ENCODE data around the gene LTBP1.
"Not testable (repeated sequence)": the region's sequence is repeated elsewhere in the genome, so short reads cannot be mapped to it uniquely, and the experiment has no call there.

Gene LTBP1

GRCh38 chr2:33225350-33225749 is 278.6 kb downstream of the LTBP1 start:
- H3K36me3 Mint-ChIP-seq (ENCODE audit: low read depth), result peaks cover 26% of the 10 kb centered on the region
- H3K9me3 Mint-ChIP-seq, result peaks cover 3% of the 10 kb centered on the region
- no peak overlapping the region for H3K27ac Mint-ChIP-seq
- no peaks in the 10 kb centered on the region for H3K27me3 Mint-ChIP-seq (ENCODE audit: low read depth)
- H3K4me1 Mint-ChIP-seq, result peaks cover 13% of the 10 kb centered on the region
- no peak overlapping the region for H3K4me3 Mint-ChIP-seq
- TF ChIP-seq CTCF (IDR thresholded peaks at IDR 0.05; ENCODE audit: unreplicated experiment in 3 of 3), result no peak

GRCh38 chr2:33226546-33226945 is 279.8 kb downstream of the LTBP1 start:
- H3K27me3 Mint-ChIP-seq (ENCODE audit: low read depth), result no peaks in the 10 kb centered on the region
- peaks cover 24% of the 10 kb centered on the region for H3K36me3 Mint-ChIP-seq (ENCODE audit: low read depth)
- no peak overlapping the region for H3K27ac Mint-ChIP-seq
- H3K9me3 Mint-ChIP-seq, result peaks cover 3% of the 10 kb centered on the region
- no peak overlapping the region for H3K4me3 Mint-ChIP-seq
- H3K4me1 Mint-ChIP-seq, result peaks cover 10% of the 10 kb centered on the region
- no peak for TF ChIP-seq CTCF (IDR thresholded peaks at IDR 0.05; ENCODE audit: unreplicated experiment in 3 of 3)

GRCh38 chr2:33229646-33230045 is 282.9 kb downstream of the LTBP1 start:
- Mint-ChIP-seq H3K27ac (peak overlapping the region in 2 of 3 experiments; percentile 6 to 40), H3K4me3 (no peak overlapping the region), H3K4me1 (peaks cover 10% of the 10 kb centered on the region), H3K27me3 (ENCODE audit: low read depth) (no peaks in the 10 kb centered on the region), H3K9me3 (peaks cover 6% of the 10 kb centered on the region), H3K36me3 (ENCODE audit: low read depth) (peaks cover 23% of the 10 kb centered on the region)
- no peak for TF ChIP-seq CTCF (IDR thresholded peaks at IDR 0.05; ENCODE audit: unreplicated experiment in 3 of 3)

GRCh38 chr2:33230195-33230594 is 283.4 kb downstream of the LTBP1 start:
- no peak overlapping the region for H3K4me3 Mint-ChIP-seq
- peaks cover 10% of the 10 kb centered on the region for H3K4me1 Mint-ChIP-seq
- no peaks in the 10 kb centered on the region for H3K27me3 Mint-ChIP-seq (ENCODE audit: low read depth)
- peak overlapping the region in 2 of 3 experiments; percentile 6 to 40 for H3K27ac Mint-ChIP-seq
- peaks cover 6% of the 10 kb centered on the region for H3K9me3 Mint-ChIP-seq
- peaks cover 23% of the 10 kb centered on the region for H3K36me3 Mint-ChIP-seq (ENCODE audit: low read depth)
- no peak for TF ChIP-seq CTCF (IDR thresholded peaks at IDR 0.05; ENCODE audit: unreplicated experiment in 3 of 3)

GRCh38 chr2:33230842-33231241 is 284.1 kb downstream of the LTBP1 start:
- peaks cover 17% of the 10 kb centered on the region for H3K36me3 Mint-ChIP-seq (ENCODE audit: low read depth)
- H3K9me3 Mint-ChIP-seq, result peaks cover 3% of the 10 kb centered on the region
- H3K4me3 Mint-ChIP-seq, result no peak overlapping the region
- H3K4me1 Mint-ChIP-seq, result peaks cover 10% of the 10 kb centered on the region
- no peak for TF ChIP-seq CTCF (IDR thresholded peaks at IDR 0.05; ENCODE audit: unreplicated experiment in 3 of 3)
- no peaks in the 10 kb centered on the region for H3K27me3 Mint-ChIP-seq (ENCODE audit: low read depth)
- H3K27ac Mint-ChIP-seq, result no peak overlapping the region

- H3K4me3 Mint-ChIP-seq; H3K27me3 Mint-ChIP-seq (ENCODE audit: low read depth); H3K9me3 Mint-ChIP-seq; H3K4me1 Mint-ChIP-seq; H3K27ac Mint-ChIP-seq: not testable (repeated sequence)
- peaks cover 13% of the 10 kb centered on the region for H3K36me3 Mint-ChIP-seq (ENCODE audit: low read depth)
Measured at GRCh38 chr2:33235559-33235958, 288.8 kb downstream of the LTBP1 start.

All from nephron (organoid).